GM12801 (cell line): Measurements from ENCODE around the gene FAM222A.

Experiments
- CTCF ChIP-seq: IDR thresholded peaks from one replicate; pipeline ENCODE4 v1.5.1; 2011; ENCODE audit warnings: control low read depth; ENCODE audit not compliant: insufficient read length; ENCODE audit errors: extremely low read depth

The FAM222A gene

GRCh38 chr12:109768901-109769670 lies 55.5 kb downstream of the FAM222A start:
- TF ChIP-seq CTCF = no peak

GRCh38 chr12:109770104-109770860 lies 56.7 kb downstream of the FAM222A start:
- TF ChIP-seq CTCF = no peak

GRCh38 chr12:109770861-109771670 lies 57.4 kb downstream of the FAM222A start:
- no peak for TF ChIP-seq CTCF

GRCh38 chr12:109771746-109772621 lies 58.4 kb downstream of the FAM222A start:
- no peak for TF ChIP-seq CTCF

- TF ChIP-seq CTCF = no peak
These were observed 59.1 kb downstream of the FAM222A start for GRCh38 chr12:109772622-109773321.

- no peak for TF ChIP-seq CTCF
These were observed 59.9 kb downstream of the FAM222A start for GRCh38 chr12:109773384-109774011.
